HEK293T (cell line): ENCODE measurements around the gene SRBD1.
"Not testable (repeated sequence)": the region's sequence is repeated elsewhere in the genome, so short reads cannot be mapped to it uniquely, and the experiment has no call there.

Experiments
- ARNT ChIP-seq: fragments of 450-650 bp; IDR thresholded peaks from 2 replicates; pipeline ENCODE4 v1.6.1; 2017; ENCODE audit warnings: mild to moderate bottlenecking
- BHLHE40 ChIP-seq: fragments of 450-650 bp; IDR thresholded peaks from 2 replicates; pipeline ENCODE4 v1.6.1; 2016; ENCODE audit warnings: mild to moderate bottlenecking, moderate library complexity, borderline replicate concordance
- ELF4 ChIP-seq: fragments of 450-650 bp; IDR thresholded peaks from 2 replicates; pipeline ENCODE4 v1.6.1; 2017; ENCODE audit warnings: antibody characterized with exemption
- FOXA1 ChIP-seq: fragments of 450-650 bp; IDR thresholded peaks from 2 replicates; pipeline ENCODE4 v1.6.1; 2016; ENCODE audit warnings: mild to moderate bottlenecking
- FOXK2 ChIP-seq: fragments of 450-650 bp; IDR thresholded peaks from 2 replicates; pipeline ENCODE4 v1.6.1; 2016; ENCODE audit warnings: mild to moderate bottlenecking
- FOXM1 ChIP-seq: fragments of 450-650 bp; IDR thresholded peaks from 2 replicates; pipeline ENCODE4 v1.6.1; 2017; ENCODE audit warnings: mild to moderate bottlenecking, borderline replicate concordance
- HDGF ChIP-seq: fragments of 450-650 bp; IDR thresholded peaks from 2 replicates; pipeline ENCODE4 v1.6.1; 2017; ENCODE audit warnings: antibody characterized with exemption, borderline replicate concordance
- L3MBTL2 ChIP-seq: fragments of 450-650 bp; conservative IDR thresholded peaks from 2 replicates; pipeline ENCODE4 v1.6.1; 2016; ENCODE audit warnings: mild to moderate bottlenecking
- LEF1 ChIP-seq: fragments of 450-650 bp; IDR thresholded peaks from 2 replicates; pipeline ENCODE4 v1.6.1; 2017; ENCODE audit warnings: mild to moderate bottlenecking, borderline replicate concordance
- PKNOX1 ChIP-seq: fragments of 450-650 bp; IDR thresholded peaks from 2 replicates; pipeline ENCODE4 v1.6.1; 2016
- SP1 ChIP-seq: fragments of 450-650 bp; IDR thresholded peaks from 2 replicates; pipeline ENCODE4 v1.6.1; 2017
- SUZ12 ChIP-seq: fragments of 450-650 bp; IDR thresholded peaks from 2 replicates; pipeline ENCODE4 v1.6.1; 2016; ENCODE audit warnings: mild to moderate bottlenecking

- TF ChIP-seq SP1, L3MBTL2, SUZ12, FOXK2, BHLHE40, FOXA1, PKNOX1, FOXM1, LEF1, ELF4, ARNT, HDGF: not testable (repeated sequence)
These were observed 185.0 kb downstream of the SRBD1 start for GRCh38 chr2:45426025-45426424.
